Naive thymus-derived CD8-positive, alpha-beta T cell (primary cell): ENCODE data around the gene ATP2A3. TPM values are rescaled to one million over a fixed set of nuclear protein-coding genes. Genes with fewer than 3 reads are reported as not detected.

Experiments
- ATAC-seq, 2 donors: fragments of 150-1000 bp; cut with Tn5 transposase in 1 of 2; sonication (Bioruptor Pico), chemical (Tn5 transposase) in 1 of 2; 1 replicate in 1 of 2; 2 replicates in 1 of 2; pipeline ENCODE4 v1.10.0; 2021; ENCODE audit warnings: mild to moderate bottlenecking in 2 of 2, moderate library complexity in 2 of 2
- POLR2A ChIA-PET: fragments of 350-600 bp; sonication (Branson Sonifier 250); formaldehyde crosslinking; loops from one replicate; lab custom pipeline; 2021; ENCODE audit warnings: antibody characterized with exemption; lab: Charles Lee
- DNase-seq, 10 donors: peaks; one replicate each; pipeline versions ENCODE4 v3.0.0 to v3.0.0-alpha.2; 2020 to 2022
- H3K27ac Mint-ChIP-seq, 10 donors: one replicate each; pipeline ENCODE4 v1.8.0; 2020 to 2022; ENCODE audit warnings: mild to moderate bottlenecking in 10 of 10, mixed read lengths in 10 of 10, moderate library complexity in 4 of 10, inconsistent platforms in 1 of 10
- H3K27me3 Mint-ChIP-seq, 5 donors: one replicate each; pipeline ENCODE4 v1.8.0; 2021 to 2022; ENCODE audit warnings: mixed read lengths in 5 of 5
- H3K36me3 Mint-ChIP-seq, 3 donors: one replicate each; pipeline ENCODE4 v1.8.0; 2020 to 2022; ENCODE audit warnings: mixed read lengths in 3 of 3, mild to moderate bottlenecking in 2 of 3, inconsistent platforms in 1 of 3
- H3K4me1 Mint-ChIP-seq, 4 donors: one replicate each; pipeline ENCODE4 v1.8.0; 2021 to 2022; ENCODE audit warnings: mixed read lengths in 4 of 4
- H3K4me3 Mint-ChIP-seq, 10 donors: one replicate each; pipeline ENCODE4 v1.8.0; 2020 to 2022; ENCODE audit warnings: mild to moderate bottlenecking in 10 of 10, mixed read lengths in 10 of 10, moderate library complexity in 6 of 10, inconsistent platforms in 1 of 10
- H3K9me3 Mint-ChIP-seq, 9 donors: one replicate each; pipeline ENCODE4 v1.8.0; 2020 to 2022; ENCODE audit warnings: mixed read lengths in 9 of 9, mild to moderate bottlenecking in 3 of 9, inconsistent platforms in 1 of 9, moderate library complexity in 1 of 9
- polyA plus RNA-seq, 3 donors: library from polyadenylated mRNA; unstranded; fragments of 300-500 nt; fragmentation: Illumina TruSeq; gene quantifications; one replicate each; pipeline ENCODE4 v1.2.3, GENCODE V29; 2021
- total RNA-seq, 8 experiments: library from RNA in 2 of 8; stranded (reverse) in 2 of 8; gene quantifications; one replicate each; pipeline ENCODE4 v1.2.3 and lab custom pipeline; 2021 to 2026

ATP2A3 gene
- total and polyA plus RNA-seq, 5 experiments from 2014 or later, result 37.4 to 144 (median 71.3) TPM

- no peak for ATAC-seq
- POLR2A ChIA-PET, result interaction anchor here (1.0 kb wide), 1 partner anchor 12 kb away, joined by 3 read pairs; the partner anchor contains the start of gene P2RX1
- H3K36me3 Mint-ChIP-seq, result peaks cover 0 to 71% (median 2%) of the 10 kb centered on the region in 3 donors
- no peak for DNase-seq
- H3K9me3 Mint-ChIP-seq, result no peaks in the 10 kb centered on the region
- H3K27me3 Mint-ChIP-seq, result no peaks in the 10 kb centered on the region
- peaks cover 0 to 5% (median 1%) of the 10 kb centered on the region in 4 donors for H3K4me1 Mint-ChIP-seq
- H3K4me3 Mint-ChIP-seq, result no peak overlapping the region
- H3K27ac Mint-ChIP-seq, result peak overlapping the region in 3 of 10 donors; percentile 17 to 70 (median 25)
Observed at GRCh38 chr17:3928406-3928805, 35.8 kb downstream of the ATP2A3 start.

GRCh38 chr17:3927628-3928340, 36.5 kb downstream of the ATP2A3 start:
- POLR2A ChIA-PET, result interaction anchor here (0.6 to 1.0 kb wide), 2 partner anchors 12 to 83 kb away, joined by 3 to 4 read pairs; partner anchors contain the start of gene P2RX1

GRCh38 chr17:3926860-3927627, 37.2 kb downstream of the ATP2A3 start:
- Mint-ChIP-seq H3K9me3 (no peaks in the 10 kb centered on the region), H3K36me3 (peaks cover 0 to 60% (median 2%) of the 10 kb centered on the region in 3 donors), H3K4me3 (no peak overlapping the region), H3K27ac (peak overlapping the region in 7 of 10 donors; percentile 27 to 87 (median 52)), H3K4me1 (peaks cover 0 to 8% (median 7%) of the 10 kb centered on the region in 4 donors), H3K27me3 (no peaks in the 10 kb centered on the region)
- no peak for ATAC-seq
- POLR2A ChIA-PET, result interaction anchor here (0.6 kb wide), 1 partner anchor 84 kb away, joined by 4 read pairs; no protein-coding TSS in a partner anchor
- DNase-seq, result no peak

More at GRCh38 chr17:3927628-3928340, 36.5 kb downstream of the ATP2A3 start:
- no peaks in the 10 kb centered on the region for H3K9me3 Mint-ChIP-seq
- H3K27me3 Mint-ChIP-seq, result no peaks in the 10 kb centered on the region
- peaks cover 0 to 67% (median 2%) of the 10 kb centered on the region in 3 donors for H3K36me3 Mint-ChIP-seq
- ATAC-seq (no peak), DNase-seq (no peak)
- H3K4me3 Mint-ChIP-seq, result no peak overlapping the region
- H3K4me1 Mint-ChIP-seq, result peaks cover 0 to 5% (median 5%) of the 10 kb centered on the region in 4 donors
- H3K27ac Mint-ChIP-seq, result peak overlapping the region in 4 of 10 donors; percentile 60 to 87 (median 72)

DNA sequence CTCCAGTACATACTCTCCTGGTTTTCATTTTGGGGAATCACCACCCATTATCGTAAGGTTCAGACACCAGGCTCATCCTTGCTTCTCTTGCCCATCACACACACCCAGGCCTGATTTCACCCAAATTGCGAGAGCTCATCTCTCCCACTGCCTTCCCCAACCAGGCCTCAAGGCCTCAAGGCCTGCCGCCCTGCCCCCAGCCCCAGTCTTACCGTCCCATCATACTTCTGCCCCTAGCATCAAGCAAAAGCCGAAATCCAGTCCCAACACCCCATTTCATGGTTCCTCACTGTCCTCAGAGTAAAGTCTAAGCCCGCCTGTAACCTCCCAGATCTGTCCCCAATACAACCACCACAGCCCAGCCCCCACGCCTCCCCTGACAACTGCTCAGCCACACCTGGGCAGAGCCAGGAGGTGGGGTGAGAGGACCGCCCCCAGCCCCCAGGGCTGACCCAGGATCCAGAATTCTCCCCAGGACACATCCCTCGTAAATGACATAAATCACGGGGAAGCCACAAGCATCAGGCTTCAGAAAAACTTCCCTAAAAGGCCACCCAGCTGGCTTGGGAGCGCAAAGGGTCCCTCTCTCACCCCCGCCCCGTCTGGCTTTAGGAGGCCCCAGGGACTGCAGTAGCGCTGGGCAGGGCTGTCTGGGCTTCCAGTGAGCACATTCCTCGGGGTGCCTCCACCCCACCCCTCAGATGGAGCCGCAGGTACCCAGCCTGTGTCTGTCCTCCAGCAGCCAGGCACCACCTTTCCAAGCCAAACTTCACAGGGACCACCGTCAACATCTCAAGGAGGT, 38.4 kb downstream of the ATP2A3 start:
- ATAC-seq, result no peak
- Mint-ChIP-seq H3K4me3 (no peak overlapping the region), H3K9me3 (no peaks in the 10 kb centered on the region), H3K4me1 (peaks cover 0 to 10% (median 8%) of the 10 kb centered on the region in 4 donors), H3K36me3 (peaks cover 0 to 49% (median 2%) of the 10 kb centered on the region in 3 donors), H3K27me3 (no peaks in the 10 kb centered on the region), H3K27ac (peak overlapping the region in 8 of 10 donors; percentile 37 to 87 (median 56))
- no peak for DNase-seq
- POLR2A ChIA-PET, result no interaction called here

DNA sequence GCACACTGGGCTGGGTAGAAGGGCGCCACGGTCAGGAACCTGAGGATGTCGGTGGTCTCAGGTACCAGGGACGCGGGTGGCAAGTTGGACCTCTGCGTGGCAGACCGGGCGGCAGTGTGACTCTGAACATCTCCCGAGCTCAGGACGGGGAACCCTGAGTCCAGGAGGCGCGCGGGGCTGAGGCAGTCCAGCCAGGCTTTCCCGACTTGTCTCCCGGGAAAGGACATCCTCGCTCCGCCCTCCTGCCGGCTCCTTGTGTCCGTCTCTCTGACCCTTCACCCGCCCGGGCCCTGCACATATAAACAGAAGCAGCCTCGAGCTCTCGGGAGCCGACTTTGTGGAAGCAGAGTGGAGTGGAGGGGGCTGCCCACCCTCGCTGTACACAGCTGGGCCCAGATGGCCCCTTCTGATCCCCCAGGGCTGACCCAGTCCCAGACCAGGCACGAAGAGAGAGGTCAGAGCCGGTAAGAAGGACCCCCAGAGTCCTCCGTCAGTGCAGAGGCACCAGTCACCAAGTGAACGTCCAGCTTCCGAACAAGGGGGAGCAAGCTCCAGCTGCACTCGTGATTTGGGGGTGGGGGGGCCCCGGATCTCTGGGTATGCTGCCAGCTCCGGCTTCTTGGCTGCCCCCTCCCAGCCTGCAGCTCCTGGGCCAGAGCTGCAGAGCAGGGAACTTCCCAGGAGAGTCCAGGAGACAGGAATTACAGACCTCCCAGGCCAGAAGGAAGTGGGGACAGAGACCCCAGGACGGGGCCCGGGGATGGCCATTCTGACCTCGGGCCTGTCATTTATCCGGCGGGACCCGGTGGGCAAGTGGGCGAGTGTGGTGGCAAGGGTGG, 39.5 kb downstream of the ATP2A3 start:
- Mint-ChIP-seq H3K9me3 (no peaks in the 10 kb centered on the region), H3K4me1 (peaks cover 0 to 13% (median 7%) of the 10 kb centered on the region in 4 donors), H3K36me3 (peaks cover 0 to 42% (median 2%) of the 10 kb centered on the region in 3 donors), H3K27ac (peak overlapping the region in 2 of 10 donors; percentile 41 to 90), H3K4me3 (no peak overlapping the region), H3K27me3 (no peaks in the 10 kb centered on the region)
- ATAC-seq (no peak), DNase-seq (no peak)
- POLR2A ChIA-PET, result interaction anchor here (0.6 kb wide), 1 partner anchor 102 kb away, joined by 9 read pairs; no protein-coding TSS in a partner anchor

DNA sequence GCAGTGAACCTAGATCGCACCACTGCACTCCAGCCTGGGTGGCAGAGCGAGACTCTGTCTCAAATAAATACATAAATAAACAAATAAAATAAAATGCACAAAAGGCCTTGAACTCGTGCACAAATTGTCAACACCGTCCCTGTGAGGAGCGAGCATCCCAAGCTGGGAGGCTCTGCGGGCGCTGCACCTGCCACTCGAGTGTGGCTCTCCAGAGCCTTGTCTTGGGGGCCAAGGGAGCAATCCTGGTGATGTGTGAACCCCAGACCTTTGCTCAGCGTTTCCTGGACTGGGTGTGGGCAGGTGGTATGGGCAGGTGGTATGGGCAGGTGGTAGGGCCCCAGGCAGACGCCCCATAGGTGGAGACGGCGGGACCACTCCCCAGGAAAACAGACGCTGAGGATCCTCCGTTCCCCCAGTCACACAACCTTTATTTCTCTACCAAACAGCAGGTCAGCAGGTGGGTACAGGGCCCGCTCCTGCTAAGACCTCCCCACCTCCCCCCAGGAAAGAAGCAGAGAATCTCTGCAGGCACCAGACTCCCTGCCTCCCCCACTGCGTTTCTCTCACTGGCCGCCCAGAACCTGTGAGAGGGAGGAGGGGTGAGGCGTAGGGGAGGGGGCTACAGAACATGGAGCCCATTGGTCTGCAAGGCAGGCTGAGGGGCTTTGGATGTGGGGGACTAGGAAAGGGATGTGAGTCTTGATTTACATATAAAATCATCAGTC, 40.6 kb downstream of the ATP2A3 start:
- peaks cover under 1 to 13% (median 7%) of the 10 kb centered on the region in 4 donors for H3K4me1 Mint-ChIP-seq
- POLR2A ChIA-PET, result no interaction called here
- H3K9me3 Mint-ChIP-seq, result no peaks in the 10 kb centered on the region
- no peaks in the 10 kb centered on the region for H3K27me3 Mint-ChIP-seq
- no peak overlapping the region for H3K4me3 Mint-ChIP-seq
- DNase-seq, result no peak
- H3K27ac Mint-ChIP-seq, result peak overlapping the region in 7 of 10 donors; percentile 15 to 90 (median 50)
- ATAC-seq, result no peak
- H3K36me3 Mint-ChIP-seq, result peaks cover 0 to 36% (median 2%) of the 10 kb centered on the region in 3 donors

- POLR2A ChIA-PET, result no interaction called here
- H3K27me3 Mint-ChIP-seq, result no peaks in the 10 kb centered on the region
- H3K4me3 Mint-ChIP-seq, result no peak overlapping the region
- peaks cover 5 to 16% (median 9%) of the 10 kb centered on the region in 4 donors for H3K4me1 Mint-ChIP-seq
- peak overlapping the region in 8 of 10 donors; percentile 19 to 90 (median 62) for H3K27ac Mint-ChIP-seq
- H3K36me3 Mint-ChIP-seq, result peaks cover 0 to 29% (median 2%) of the 10 kb centered on the region in 3 donors
- no peaks in the 10 kb centered on the region for H3K9me3 Mint-ChIP-seq
- ATAC-seq, result no peak
- DNase-seq, result no peak
Observed at GRCh38 chr17:3922765-3923164, 41.5 kb downstream of the ATP2A3 start.

DNA sequence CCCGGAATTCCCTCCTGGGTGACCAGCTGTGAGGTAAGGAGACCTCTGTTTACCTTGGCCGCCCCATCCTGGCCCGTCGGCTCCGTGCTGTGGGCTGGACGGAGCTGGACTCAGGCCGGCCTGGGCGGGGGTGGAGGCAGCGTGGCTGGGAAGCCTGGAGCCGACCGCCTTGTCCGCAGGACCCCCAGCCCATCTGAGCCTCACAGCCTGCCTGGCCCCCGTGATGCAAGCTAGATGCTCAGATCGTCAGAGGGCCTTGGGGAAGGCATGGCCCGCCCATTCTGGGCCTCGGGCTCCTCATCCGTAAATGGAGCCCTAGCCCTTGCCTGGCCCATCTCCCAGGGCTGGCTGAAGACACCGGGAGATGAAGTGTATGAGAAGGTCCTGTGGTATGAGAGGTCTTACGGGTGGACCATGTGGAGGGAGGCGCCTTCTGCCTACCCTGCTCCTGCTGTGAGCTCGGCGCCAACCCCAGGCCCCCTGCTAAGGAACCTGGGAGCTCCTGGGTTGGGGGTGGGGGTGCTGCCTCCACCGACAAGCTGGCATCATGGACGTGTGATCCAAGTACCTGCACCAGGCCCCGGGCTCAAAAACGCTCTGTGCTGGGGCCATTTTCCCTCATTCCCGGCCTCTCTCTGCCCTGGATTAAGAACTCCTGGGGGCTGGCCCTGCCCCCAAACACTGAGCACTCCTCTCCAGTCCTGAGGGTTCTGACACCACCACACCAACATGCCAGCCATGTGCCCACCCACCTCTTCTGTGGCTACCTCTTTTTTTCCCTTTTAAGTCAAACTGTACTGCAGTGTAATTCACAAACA, 42.5 kb downstream of the ATP2A3 start:
- H3K4me1 Mint-ChIP-seq, result peaks cover 9 to 26% (median 17%) of the 10 kb centered on the region in 4 donors
- no peak for DNase-seq
- H3K4me3 Mint-ChIP-seq, result no peak overlapping the region
- POLR2A ChIA-PET, result interaction anchor here (0.8 kb wide), 1 partner anchor 26 kb away, joined by 4 read pairs; no protein-coding TSS in a partner anchor
- H3K9me3 Mint-ChIP-seq, result no peaks in the 10 kb centered on the region
- peak overlapping the region in 6 of 10 donors; percentile 16 to 90 (median 39) for H3K27ac Mint-ChIP-seq
- no peaks in the 10 kb centered on the region for H3K27me3 Mint-ChIP-seq
- no peak for ATAC-seq
- H3K36me3 Mint-ChIP-seq, result peaks cover 0 to 23% (median 2%) of the 10 kb centered on the region in 3 donors

- Mint-ChIP-seq H3K4me3 (no peak overlapping the region), H3K36me3 (peaks cover 0 to 22% (median 0%) of the 10 kb centered on the region in 3 donors), H3K27ac (no peak overlapping the region), H3K27me3 (no peaks in the 10 kb centered on the region), H3K9me3 (no peaks in the 10 kb centered on the region), H3K4me1 (peaks cover 9 to 31% (median 23%) of the 10 kb centered on the region in 4 donors)
- DNase-seq, result no peak
- POLR2A ChIA-PET, result no interaction called here
- no peak for ATAC-seq
Observed at GRCh38 chr17:3921006-3921405, 43.2 kb downstream of the ATP2A3 start.

GRCh38 chr17:3919123-3919624, 45.1 kb downstream of the ATP2A3 start:
- Mint-ChIP-seq H3K4me1 (peaks cover 15 to 48% (median 37%) of the 10 kb centered on the region in 4 donors), H3K27ac (peak overlapping the region in 1 of 10 donors; percentile 33), H3K4me3 (no peak overlapping the region), H3K27me3 (no peaks in the 10 kb centered on the region), H3K36me3 (peaks cover 0 to 6% (median 0%) of the 10 kb centered on the region in 3 donors), H3K9me3 (no peaks in the 10 kb centered on the region)
- POLR2A ChIA-PET, result no interaction called here
- DNase-seq, result no peak
- no peak for ATAC-seq
